Peyer's patch (tissue), 4 donors: Measurements from ENCODE around the gene LZTR1. TPM values are rescaled to one million over a fixed set of nuclear protein-coding genes. Genes with fewer than 3 reads are reported as not detected.

ENCODE experiments used
- DNase-seq, 3 donors: peaks; one replicate each; pipeline ENCODE4 v3.0.0-alpha.2; 2017 to 2019
- H3K27ac ChIP-seq, 4 donors: fragments of 200-600 bp; sonication (generic); one replicate each; pipeline ENCODE4 v1.5.1; 2016 to 2019
- H3K27me3 ChIP-seq, 2 donors: fragments of 200-600 bp; sonication (generic); one replicate each; pipeline ENCODE4 v1.5.1; 2019
- H3K36me3 ChIP-seq, 3 donors: fragments of 200-600 bp; sonication (generic); one replicate each; pipeline ENCODE4 v1.5.1; 2016 to 2019
- H3K4me1 ChIP-seq, 4 donors: fragments of 200-600 bp; sonication (generic); one replicate each; pipeline ENCODE4 v1.5.1; 2016 to 2019
- H3K4me3 ChIP-seq, 4 donors: fragments of 200-600 bp; sonication (generic); 1 replicate in 3 of 4; 2 replicates in 1 of 4; pipeline ENCODE4 v1.5.1; 2016 to 2019; ENCODE audit warnings: mild to moderate bottlenecking in 1 of 4
- H3K9me3 ChIP-seq, 4 donors: fragments of 200-600 bp; sonication (generic); one replicate each; pipeline ENCODE4 v1.5.1; 2016 to 2019; ENCODE audit warnings: mild to moderate bottlenecking in 1 of 4
- CTCF ChIP-seq, 6 experiments: fragments of 450-650 bp in 4 of 6; fragments of 200-600 bp in 2 of 6; sonication (generic) in 1 of 6; IDR thresholded peaks; one replicate each; pipeline ENCODE4 v1.5.1; 2017 to 2019; ENCODE audit warnings: antibody characterized with exemption in 6 of 6, mild to moderate bottlenecking in 3 of 6, moderate library complexity in 1 of 6
- POLR2A ChIP-seq, 2 donors: fragments of 450-650 bp; IDR thresholded peaks; one replicate each; pipeline ENCODE4 v1.5.1; 2017; ENCODE audit warnings: antibody characterized with exemption in 2 of 2, mild to moderate bottlenecking in 2 of 2, moderate library complexity in 2 of 2
- total RNA-seq, 4 donors: library from RNA; depleted of rRNA; stranded (reverse); fragments of >200 nt; gene quantifications; one replicate each; pipeline ENCODE4 v1.1.0, GENCODE V29; 2016

The LZTR1 gene
- total RNA-seq, 4 donors from 2014 or later: 65.5 to 144 (median 88.5) TPM

- H3K4me3 ChIP-seq: peak overlapping the region; percentile 58 to 76 (median 60)
- peak in 2 of 3 donors; percentile 63 to 81 for DNase-seq
- TF ChIP-seq POLR2A (IDR thresholded peaks at IDR 0.05) (peak; percentile 19 to 45), CTCF (IDR thresholded peaks at IDR 0.05) (peak in 1 of 6 experiments; percentile 6)
- no peaks in the 10 kb centered on the region for H3K27me3 ChIP-seq
- H3K36me3 ChIP-seq: peaks cover 0 to 15% (median 0%) of the 10 kb centered on the region in 3 donors
- peaks cover 0 to 40% (median 9%) of the 10 kb centered on the region in 4 donors for H3K4me1 ChIP-seq
- H3K9me3 ChIP-seq: no peaks in the 10 kb centered on the region
- peak overlapping the region; percentile 57 to 95 (median 90) for H3K27ac ChIP-seq
Observed at GRCh38 chr22:20957102-20957682, 24.9 kb upstream of the LZTR1 start.

GRCh38 chr22:20957683-20958431, 24.2 kb upstream of the LZTR1 start:
- TF ChIP-seq CTCF (IDR thresholded peaks at IDR 0.05): no peak
- no peak for TF ChIP-seq POLR2A (IDR thresholded peaks at IDR 0.05)
- H3K4me1 ChIP-seq: peaks cover 0 to 36% (median 9%) of the 10 kb centered on the region in 4 donors
- peak overlapping the region; percentile 58 to 76 (median 60) for H3K4me3 ChIP-seq
- no peaks in the 10 kb centered on the region for H3K27me3 ChIP-seq
- H3K36me3 ChIP-seq: peaks cover 0 to 10% (median 0%) of the 10 kb centered on the region in 3 donors
- no peaks in the 10 kb centered on the region for H3K9me3 ChIP-seq
- peak in 2 of 3 donors; percentile 73 to 79 for DNase-seq
- H3K27ac ChIP-seq: peak overlapping the region; percentile 57 to 95 (median 90)

- H3K4me1 ChIP-seq: peaks cover 3 to 30% (median 13%) of the 10 kb centered on the region in 4 donors
- no peak for TF ChIP-seq CTCF (IDR thresholded peaks at IDR 0.05)
- no peak for TF ChIP-seq POLR2A (IDR thresholded peaks at IDR 0.05)
- peak in 1 of 3 donors; percentile 18 for DNase-seq
- H3K36me3 ChIP-seq: no peaks in the 10 kb centered on the region
- H3K27ac ChIP-seq: no peak overlapping the region
- no peak overlapping the region for H3K4me3 ChIP-seq
- H3K9me3 ChIP-seq: no peaks in the 10 kb centered on the region
- no peaks in the 10 kb centered on the region for H3K27me3 ChIP-seq
Observed at GRCh38 chr22:20959578-20960461, 22.3 kb upstream of the LZTR1 start.

- Histone ChIP-seq H3K9me3 (no peaks in the 10 kb centered on the region), H3K4me1 (peaks cover 5 to 30% (median 19%) of the 10 kb centered on the region in 4 donors), H3K4me3 (no peak overlapping the region), H3K27me3 (no peaks in the 10 kb centered on the region), H3K36me3 (no peaks in the 10 kb centered on the region), H3K27ac (no peak overlapping the region)
- TF ChIP-seq CTCF (IDR thresholded peaks at IDR 0.05) (no peak), POLR2A (IDR thresholded peaks at IDR 0.05) (no peak)
- peak in 1 of 3 donors; percentile 15 for DNase-seq
Observed at GRCh38 chr22:20960609-20961008, 21.5 kb upstream of the LZTR1 start.

GRCh38 chr22:20962491-20962945, 19.6 kb upstream of the LZTR1 start:
- no peak for TF ChIP-seq CTCF (IDR thresholded peaks at IDR 0.05)
- TF ChIP-seq POLR2A (IDR thresholded peaks at IDR 0.05): no peak
- peak in 1 of 3 donors; percentile 10 for DNase-seq
- Histone ChIP-seq H3K27me3 (no peaks in the 10 kb centered on the region), H3K4me1 (peaks cover 6 to 29% (median 14%) of the 10 kb centered on the region in 4 donors), H3K36me3 (no peaks in the 10 kb centered on the region), H3K4me3 (no peak overlapping the region), H3K27ac (no peak overlapping the region), H3K9me3 (no peaks in the 10 kb centered on the region)
